Transverse colon (tissue), 4 donors: Measurements from ENCODE around the gene RHBDL1. TPM values are rescaled to one million over a fixed set of nuclear protein-coding genes. Genes with fewer than 3 reads are reported as not detected.

Source experiments
- DNase-seq: peaks from one replicate; pipeline ENCODE4 v3.0.0-alpha.2; 2019
- H3K27ac ChIP-seq, 4 donors: fragments of 200-600 bp; sonication (generic); 2 replicates each; pipeline ENCODE4 v1.5.1; 2016 to 2018; ENCODE audit warnings: inconsistent platforms in 4 of 4
- H3K27me3 ChIP-seq: fragments of 200-600 bp; sonication (generic); 2 replicates; pipeline ENCODE4 v1.5.1; 2017; ENCODE audit warnings: inconsistent platforms
- H3K36me3 ChIP-seq, 4 donors: fragments of 200-600 bp; sonication (generic); 2 replicates each; pipeline ENCODE4 v1.5.1; 2017 to 2019; ENCODE audit warnings: inconsistent platforms in 4 of 4
- H3K4me1 ChIP-seq, 4 donors: fragments of 200-600 bp; sonication (generic); 2 replicates each; pipeline ENCODE4 v1.5.1; 2017 to 2020; ENCODE audit warnings: inconsistent platforms in 4 of 4
- H3K4me3 ChIP-seq, 4 donors: fragments of 200-600 bp; sonication (generic); 1 replicate in 1 of 4; 2 replicates in 3 of 4; pipeline versions ENCODE4 v1.5.1 to v1.6.1; 2017 to 2019; ENCODE audit warnings: inconsistent platforms in 4 of 4
- H3K9me3 ChIP-seq, 2 donors: fragments of 200-600 bp; sonication (generic); 2 replicates each; pipeline ENCODE4 v1.5.1; 2017 to 2019; ENCODE audit warnings: inconsistent platforms in 2 of 2
- CTCF ChIP-seq, 5 experiments: fragments of 200-600 bp in 3 of 5; fragments of 450-650 bp in 2 of 5; sonication (generic) in 3 of 5; IDR thresholded peaks; 1 replicate in 2 of 5; 2 replicates in 3 of 5; pipeline ENCODE4 v1.5.1; 2016 to 2017; ENCODE audit warnings: antibody characterized with exemption in 5 of 5, inconsistent platforms in 3 of 5, mild to moderate bottlenecking in 2 of 5, moderate library complexity in 1 of 5
- EP300 ChIP-seq: sonication (generic); formaldehyde crosslinking; IDR thresholded peaks from one replicate; pipeline ENCODE4 v1.6.1; 2017; ENCODE audit warnings: antibody characterized with exemption, low read depth
- POLR2A ChIP-seq: fragments of 450-650 bp; IDR thresholded peaks from one replicate; pipeline ENCODE4 v1.6.1; 2016; ENCODE audit warnings: antibody characterized with exemption, mild to moderate bottlenecking, moderate library complexity
- POLR2AphosphoS5 ChIP-seq, 3 donors: sonication (generic); formaldehyde crosslinking; IDR thresholded peaks; one replicate each; pipeline ENCODE4 v1.6.1; 2016; ENCODE audit warnings: antibody characterized with exemption in 3 of 3
- WGBS, 2 donors: methylation state at CpG; one replicate each; pipeline ENCODE4 v1.1.5; 2018; ENCODE audit warnings: low coverage in 1 of 2; 5-methylcytosine and 5-hydroxymethylcytosine counted together
- in situ Hi-C, 4 donors: fragments of 200-750 bp; cut with MboI; loops; one replicate each; pipeline versions ENCODE4 v1.15.0 to v1.15.1; 2017; ENCODE audit warnings: low sequenced_read_pairs in 3 of 4, low pct_ligation_motif_present in 1 of 4, low pct_unique_long_range_greater_than_20kb in 1 of 4
- intact Hi-C: fragments of 100-400 bp; cut with DNase I; formaldehyde crosslinking; loops from one replicate; pipeline ENCODE4 v1.15.1; 2023; ENCODE audit warnings: low total_unique reads
- total RNA-seq, 4 donors: library from RNA; depleted of rRNA; stranded (reverse); fragments of >200 nt; gene quantifications; one replicate each; pipeline ENCODE4 v1.1.0, GENCODE V29; 2016

RHBDL1 gene
- total RNA-seq, 4 donors from 2014 or later: 1.8 to 39.3 (median 8.1) TPM

DNA sequence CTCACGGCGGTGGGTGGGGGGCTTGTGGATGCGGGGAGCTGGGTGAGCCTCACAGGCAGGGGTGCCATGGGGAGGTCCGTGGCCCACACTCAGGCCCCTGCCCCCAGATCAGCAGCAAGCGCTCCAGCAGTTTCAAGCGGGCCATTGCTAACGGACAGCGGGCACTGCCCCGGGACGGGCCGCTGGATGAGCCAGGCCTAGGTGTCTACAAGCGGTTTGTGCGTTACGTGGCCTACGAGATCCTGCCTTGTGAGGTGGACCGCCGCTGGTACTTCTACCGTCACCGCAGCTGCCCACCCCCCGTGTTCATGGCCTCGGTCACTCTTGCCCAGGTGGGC lies 1.1 kb downstream of the RHBDL1 start:
- H3K36me3 ChIP-seq: peaks cover 0 to 10% (median 0%) of the 10 kb centered on the region in 4 donors
- no peaks in the 10 kb centered on the region for H3K9me3 ChIP-seq
- H3K4me1 ChIP-seq: peaks cover 26 to 60% (median 43%) of the 10 kb centered on the region in 4 donors
- no peak for TF ChIP-seq POLR2AphosphoS5 (IDR thresholded peaks at IDR 0.05)
- H3K4me3 ChIP-seq: no peak overlapping the region
- in situ Hi-C loops: no loop called here
- peak overlapping the region in 2 of 4 donors; percentile 34 to 69 for H3K27ac ChIP-seq
- 66% methylated on average over 15 of the region's 21 CpGs; no CpG with 5 or more reads in 1 of the 2 donors for WGBS, 2 donors
- no peak for DNase-seq
- intact Hi-C loops: no loop called here
- H3K27me3 ChIP-seq: no peaks in the 10 kb centered on the region

GRCh38 chr16:676913-677312 lies 1.4 kb downstream of the RHBDL1 start:
- intact Hi-C loops: no loop called here
- Histone ChIP-seq H3K9me3 (no peaks in the 10 kb centered on the region), H3K4me1 (peaks cover 28 to 64% (median 47%) of the 10 kb centered on the region in 4 donors), H3K36me3 (peaks cover 0 to 9% (median 0%) of the 10 kb centered on the region in 4 donors), H3K4me3 (no peak overlapping the region), H3K27me3 (no peaks in the 10 kb centered on the region), H3K27ac (peak overlapping the region in 3 of 4 donors; percentile 27 to 69 (median 40))
- peak; percentile 93 for DNase-seq
- in situ Hi-C loops: no loop called here
- 44% methylated on average over 21 of the region's 23 CpGs; no CpG with 5 or more reads in 1 of the 2 donors for WGBS, 2 donors
- no peak for TF ChIP-seq EP300
- no peak for TF ChIP-seq CTCF (IDR thresholded peaks at IDR 0.05)
- peak; percentile 41 for TF ChIP-seq POLR2A
- TF ChIP-seq POLR2AphosphoS5 (IDR thresholded peaks at IDR 0.05): peak; percentile 36 to 69 (median 44)

DNA sequence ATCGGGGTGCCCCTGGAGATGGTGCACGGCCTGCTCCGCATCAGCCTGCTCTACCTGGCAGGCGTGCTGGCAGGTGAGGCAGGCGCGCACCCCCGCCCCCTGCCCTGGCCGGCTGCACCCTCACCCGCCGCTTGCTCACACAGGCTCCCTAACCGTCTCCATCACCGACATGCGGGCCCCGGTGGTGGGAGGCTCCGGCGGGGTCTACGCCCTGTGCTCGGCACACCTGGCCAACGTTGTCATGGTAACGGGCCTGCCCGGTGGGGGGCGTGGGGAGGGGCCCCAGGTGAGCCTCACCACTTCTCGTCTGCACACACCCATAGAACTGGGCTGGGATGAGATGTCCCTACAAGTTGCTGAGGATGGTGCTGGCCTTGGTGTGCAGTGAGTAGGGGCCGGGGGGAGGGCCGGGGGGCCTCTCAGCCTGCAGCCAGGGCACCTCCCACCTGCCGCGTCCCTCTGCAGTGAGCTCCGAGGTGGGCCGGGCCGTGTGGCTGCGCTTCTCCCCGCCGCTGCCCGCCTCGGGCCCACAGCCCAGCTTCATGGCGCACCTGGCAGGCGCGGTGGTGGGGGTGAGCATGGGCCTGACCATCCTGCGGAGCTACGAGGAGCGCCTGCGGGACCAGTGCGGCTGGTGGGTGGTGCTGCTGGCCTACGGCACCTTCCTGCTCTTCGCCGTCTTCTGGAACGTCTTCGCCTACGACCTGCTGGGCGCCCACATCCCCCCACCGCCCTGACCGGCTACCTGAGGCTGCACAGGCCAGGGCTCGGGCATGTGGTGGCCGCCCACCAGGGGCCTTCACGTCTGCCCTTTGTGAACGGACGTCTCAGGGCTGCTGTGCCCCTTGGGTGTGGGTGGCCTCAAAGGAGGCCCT lies 2.1 kb downstream of the RHBDL1 start:
- Histone ChIP-seq H3K4me1 (peaks cover 34 to 70% (median 53%) of the 10 kb centered on the region in 4 donors), H3K9me3 (no peaks in the 10 kb centered on the region), H3K4me3 (no peak overlapping the region), H3K27ac (peak overlapping the region in 3 of 4 donors; percentile 27 to 69 (median 40)), H3K27me3 (no peaks in the 10 kb centered on the region), H3K36me3 (peaks cover 0 to 9% (median 0%) of the 10 kb centered on the region in 4 donors)
- intact Hi-C loops: no loop called here
- TF ChIP-seq POLR2AphosphoS5 (IDR thresholded peaks at IDR 0.05) (no peak), POLR2A (no peak), EP300 (no peak), CTCF (IDR thresholded peaks at IDR 0.05) (no peak)
- in situ Hi-C loops: no loop called here
- DNase-seq: no peak
- 71% methylated on average over 31 of the region's 57 CpGs; no CpG with 5 or more reads in 1 of the 2 donors for WGBS, 2 donors

GRCh38 chr16:678209-678857 lies 2.9 kb downstream of the RHBDL1 start:
- peaks cover 0 to 9% (median 0%) of the 10 kb centered on the region in 4 donors for H3K36me3 ChIP-seq
- no peaks in the 10 kb centered on the region for H3K9me3 ChIP-seq
- 77% methylated on average over 19 of the region's 21 CpGs; no CpG with 5 or more reads in 1 of the 2 donors for WGBS, 2 donors
- intact Hi-C loops (no loop called here), in situ Hi-C loops (no loop called here)
- DNase-seq: no peak
- H3K27ac ChIP-seq: peak overlapping the region in 2 of 4 donors; percentile 95 to 96
- no peak overlapping the region for H3K4me3 ChIP-seq
- no peak for TF ChIP-seq EP300
- TF ChIP-seq POLR2AphosphoS5 (IDR thresholded peaks at IDR 0.05): no peak
- TF ChIP-seq CTCF (IDR thresholded peaks at IDR 0.05): no peak
- no peak for TF ChIP-seq POLR2A
- H3K4me1 ChIP-seq: peaks cover 42 to 78% (median 59%) of the 10 kb centered on the region in 4 donors
- H3K27me3 ChIP-seq: no peaks in the 10 kb centered on the region
